Keratinocyte (primary cell): Measurements from ENCODE around the gene SELENOW.

Experiments used
- EZH2 ChIP-seq: IDR thresholded peaks from one replicate; pipeline ENCODE4 v1.6.1; 2012; ENCODE audit warnings: inconsistent platforms, mild to moderate bottlenecking, low read length, moderate library complexity
- TF ChIP-seq, protein P1 (sequence below), 3 experiments: IDR thresholded peaks in 1 of 3; conservative IDR thresholded peaks in 1 of 3; optimal IDR thresholded peaks in 1 of 3; 2 replicates in 2 of 3; 3 replicates in 1 of 3; pipeline versions ENCODE3 to v1.5.1; 2011; ENCODE audit warnings: low read length in 3 of 3, mild to moderate bottlenecking in 3 of 3, moderate library complexity in 2 of 3, control low read depth in 1 of 3, inconsistent platforms in 1 of 3; ENCODE audit not compliant: insufficient read depth in 2 of 3; ENCODE audit errors: extremely low read depth in 1 of 3

- no peak for TF ChIP-seq EZH2
- TF ChIP-seq, protein P1, sequence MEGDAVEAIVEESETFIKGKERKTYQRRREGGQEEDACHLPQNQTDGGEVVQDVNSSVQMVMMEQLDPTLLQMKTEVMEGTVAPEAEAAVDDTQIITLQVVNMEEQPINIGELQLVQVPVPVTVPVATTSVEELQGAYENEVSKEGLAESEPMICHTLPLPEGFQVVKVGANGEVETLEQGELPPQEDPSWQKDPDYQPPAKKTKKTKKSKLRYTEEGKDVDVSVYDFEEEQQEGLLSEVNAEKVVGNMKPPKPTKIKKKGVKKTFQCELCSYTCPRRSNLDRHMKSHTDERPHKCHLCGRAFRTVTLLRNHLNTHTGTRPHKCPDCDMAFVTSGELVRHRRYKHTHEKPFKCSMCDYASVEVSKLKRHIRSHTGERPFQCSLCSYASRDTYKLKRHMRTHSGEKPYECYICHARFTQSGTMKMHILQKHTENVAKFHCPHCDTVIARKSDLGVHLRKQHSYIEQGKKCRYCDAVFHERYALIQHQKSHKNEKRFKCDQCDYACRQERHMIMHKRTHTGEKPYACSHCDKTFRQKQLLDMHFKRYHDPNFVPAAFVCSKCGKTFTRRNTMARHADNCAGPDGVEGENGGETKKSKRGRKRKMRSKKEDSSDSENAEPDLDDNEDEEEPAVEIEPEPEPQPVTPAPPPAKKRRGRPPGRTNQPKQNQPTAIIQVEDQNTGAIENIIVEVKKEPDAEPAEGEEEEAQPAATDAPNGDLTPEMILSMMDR (optimal IDR thresholded peaks at IDR 0.05 in 1 of 3, IDR thresholded peaks at IDR 0.05 in 1 of 3, conservative IDR thresholded peaks at IDR 0.05 in 1 of 3; ENCODE audit: extremely low read depth in 1 of 3, insufficient read depth in 2 of 3, low read length in 3 of 3): no peak
Observed at GRCh38 chr19:47750752-47751151, 27.8 kb upstream of the SELENOW start.
